Uterus (tissue), 4 donors: Measurements from ENCODE around the gene WDR87. TPM values are rescaled to one million over a fixed set of nuclear protein-coding genes. Genes with fewer than 3 reads are reported as not detected.

Source experiments
- DNase-seq, 2 donors: peaks; one replicate each; pipeline ENCODE4 v3.0.0-alpha.2; 2019 to 2020
- H3K27ac ChIP-seq, 2 donors: fragments of 200-600 bp; sonication (generic); 1 replicate in 1 of 2; 2 replicates in 1 of 2; pipeline ENCODE4 v1.5.1; 2016 to 2018
- H3K27me3 ChIP-seq, 2 donors: fragments of 200-600 bp; sonication (generic); one replicate each; pipeline ENCODE4 v1.5.1; 2018 to 2019; ENCODE audit warnings: control low read depth in 1 of 2
- H3K36me3 ChIP-seq, 2 donors: fragments of 200-600 bp; sonication (generic); one replicate each; pipeline ENCODE4 v1.5.1; 2019; ENCODE audit warnings: control low read depth in 1 of 2
- H3K4me1 ChIP-seq, 2 donors: fragments of 200-600 bp; sonication (generic); one replicate each; pipeline ENCODE4 v1.5.1; 2018 to 2019; ENCODE audit warnings: control low read depth in 1 of 2
- H3K4me3 ChIP-seq, 2 donors: fragments of 200-600 bp; sonication (generic); 1 replicate in 1 of 2; 2 replicates in 1 of 2; pipeline ENCODE4 v1.5.1; 2018 to 2019; ENCODE audit warnings: mild to moderate bottlenecking in 1 of 2
- H3K9me3 ChIP-seq, 2 donors: fragments of 200-600 bp; sonication (generic); one replicate each; pipeline ENCODE4 v1.5.1; 2019; ENCODE audit warnings: control low read depth in 1 of 2
- POLR2A ChIP-seq, 2 donors: fragments of 450-650 bp; IDR thresholded peaks; one replicate each; pipeline ENCODE4 v1.6.1; 2016; ENCODE audit warnings: antibody characterized with exemption in 2 of 2, mild to moderate bottlenecking in 1 of 2, moderate library complexity in 1 of 2
- intact Hi-C: fragments of 100-400 bp; cut with DNase I; formaldehyde crosslinking; loops from one replicate; pipeline ENCODE4 v1.15.1; 2023; ENCODE audit warnings: low total_unique reads
- total RNA-seq, 4 donors: library from RNA; depleted of rRNA in 3 of 4; stranded (reverse); fragments of >200 nt in 3 of 4; gene quantifications; one replicate each; pipeline versions ENCODE4 v1.1.0 to v1.2.4, GENCODE V29; 2014 to 2023
- TF ChIP-seq, protein P1 (sequence below), 4 experiments: fragments of 200-600 bp in 2 of 4; fragments of 450-650 bp in 2 of 4; sonication (generic) in 2 of 4; IDR thresholded peaks; one replicate each; pipeline ENCODE4 v1.5.1; 2016 to 2019; ENCODE audit warnings: antibody characterized with exemption in 4 of 4, mild to moderate bottlenecking in 2 of 4, moderate library complexity in 1 of 4
- donor health status: DM: yes; HTN: yes; CAD: no.

WDR87 gene
- total RNA-seq, 4 donors from 2014 or later: not detected

GRCh38 chr19:37943480-37943879 is 37.1 kb upstream of the WDR87 start:
- H3K27me3 ChIP-seq: no peaks in the 10 kb centered on the region
- no peaks in the 10 kb centered on the region for H3K9me3 ChIP-seq
- intact Hi-C loops: no loop called here
- DNase-seq: no peak
- no peaks in the 10 kb centered on the region for H3K36me3 ChIP-seq
- H3K4me1 ChIP-seq: no peaks in the 10 kb centered on the region
- no peak for TF ChIP-seq POLR2A (IDR thresholded peaks at IDR 0.05)
- TF ChIP-seq, protein P1, sequence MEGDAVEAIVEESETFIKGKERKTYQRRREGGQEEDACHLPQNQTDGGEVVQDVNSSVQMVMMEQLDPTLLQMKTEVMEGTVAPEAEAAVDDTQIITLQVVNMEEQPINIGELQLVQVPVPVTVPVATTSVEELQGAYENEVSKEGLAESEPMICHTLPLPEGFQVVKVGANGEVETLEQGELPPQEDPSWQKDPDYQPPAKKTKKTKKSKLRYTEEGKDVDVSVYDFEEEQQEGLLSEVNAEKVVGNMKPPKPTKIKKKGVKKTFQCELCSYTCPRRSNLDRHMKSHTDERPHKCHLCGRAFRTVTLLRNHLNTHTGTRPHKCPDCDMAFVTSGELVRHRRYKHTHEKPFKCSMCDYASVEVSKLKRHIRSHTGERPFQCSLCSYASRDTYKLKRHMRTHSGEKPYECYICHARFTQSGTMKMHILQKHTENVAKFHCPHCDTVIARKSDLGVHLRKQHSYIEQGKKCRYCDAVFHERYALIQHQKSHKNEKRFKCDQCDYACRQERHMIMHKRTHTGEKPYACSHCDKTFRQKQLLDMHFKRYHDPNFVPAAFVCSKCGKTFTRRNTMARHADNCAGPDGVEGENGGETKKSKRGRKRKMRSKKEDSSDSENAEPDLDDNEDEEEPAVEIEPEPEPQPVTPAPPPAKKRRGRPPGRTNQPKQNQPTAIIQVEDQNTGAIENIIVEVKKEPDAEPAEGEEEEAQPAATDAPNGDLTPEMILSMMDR (IDR thresholded peaks at IDR 0.05): no peak
- no peak overlapping the region for H3K27ac ChIP-seq
- H3K4me3 ChIP-seq: no peak overlapping the region

DNA sequence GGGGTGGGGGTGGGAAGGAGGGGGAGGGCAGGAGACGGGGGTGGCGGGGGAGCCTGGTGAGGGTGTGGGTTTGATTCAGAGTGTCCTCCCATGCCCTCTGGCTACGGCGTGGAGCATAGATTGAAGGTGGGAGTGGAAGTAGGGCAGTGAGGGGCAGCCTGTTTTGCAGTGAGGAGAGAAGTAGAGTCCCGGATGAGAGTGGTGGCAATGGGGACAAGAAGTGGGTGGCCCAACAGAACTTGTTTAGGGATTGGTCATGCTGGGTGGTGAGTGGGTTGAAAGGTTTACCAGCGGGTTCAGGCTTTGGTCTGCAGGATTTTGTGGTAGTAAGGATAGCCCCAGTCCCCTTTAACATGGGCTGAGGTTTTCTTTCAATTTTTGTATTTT is 36.1 kb upstream of the WDR87 start:
- Histone ChIP-seq H3K9me3 (no peaks in the 10 kb centered on the region), H3K4me3 (no peak overlapping the region), H3K4me1 (no peaks in the 10 kb centered on the region), H3K27me3 (no peaks in the 10 kb centered on the region), H3K27ac (no peak overlapping the region), H3K36me3 (no peaks in the 10 kb centered on the region)
- intact Hi-C loops: no loop called here
- TF ChIP-seq POLR2A (IDR thresholded peaks at IDR 0.05): no peak
- TF ChIP-seq, protein P1 (IDR thresholded peaks at IDR 0.05): no peak
- no peak for DNase-seq

DNA sequence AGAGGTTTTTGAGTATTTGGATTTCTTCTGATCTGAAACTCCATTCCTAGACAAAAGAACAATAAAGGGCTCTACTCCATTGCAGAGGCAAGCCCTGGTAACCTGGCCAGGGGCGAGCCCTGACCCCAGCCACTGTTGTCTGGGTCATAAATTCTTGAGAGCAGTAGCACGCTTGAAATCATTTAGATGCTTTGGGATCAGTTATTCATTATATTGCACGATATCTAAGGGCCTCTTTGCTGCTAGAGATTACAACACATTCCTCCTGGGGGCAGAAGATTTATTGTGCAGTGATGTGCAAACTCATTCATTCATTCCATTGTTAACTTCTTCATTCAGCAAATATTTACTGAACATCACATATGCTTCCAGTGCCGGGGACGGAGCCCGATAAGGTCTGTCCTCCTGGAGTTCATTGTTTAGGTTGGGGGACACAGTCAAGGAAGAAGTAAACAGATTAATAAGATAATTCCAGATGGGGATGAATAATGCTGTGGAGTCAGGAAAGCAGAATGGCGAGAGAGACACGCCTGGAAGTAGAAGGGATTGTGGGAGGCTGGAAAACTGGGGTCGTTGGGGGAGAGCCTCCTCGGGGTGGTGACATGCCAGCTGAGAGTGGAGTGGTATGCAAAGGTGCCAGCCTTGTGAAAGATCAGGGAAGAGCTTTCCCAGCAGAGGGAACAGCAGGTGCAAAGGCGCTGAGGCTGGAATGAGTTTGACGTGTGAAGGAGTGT is 35.6 kb upstream of the WDR87 start:
- intact Hi-C loops: no loop called here
- no peak overlapping the region for H3K27ac ChIP-seq
- H3K4me3 ChIP-seq: no peak overlapping the region
- H3K9me3 ChIP-seq: no peaks in the 10 kb centered on the region
- H3K4me1 ChIP-seq: no peaks in the 10 kb centered on the region
- DNase-seq: no peak
- TF ChIP-seq, protein P1 (IDR thresholded peaks at IDR 0.05): no peak
- no peak for TF ChIP-seq POLR2A (IDR thresholded peaks at IDR 0.05)
- H3K27me3 ChIP-seq: no peaks in the 10 kb centered on the region
- no peaks in the 10 kb centered on the region for H3K36me3 ChIP-seq

GRCh38 chr19:37938353-37938752 is 32.0 kb upstream of the WDR87 start:
- DNase-seq: no peak
- TF ChIP-seq POLR2A (IDR thresholded peaks at IDR 0.05): no peak
- TF ChIP-seq, protein P1 (IDR thresholded peaks at IDR 0.05): no peak
- intact Hi-C loops: no loop called here
- Histone ChIP-seq H3K27ac (no peak overlapping the region), H3K27me3 (no peaks in the 10 kb centered on the region), H3K36me3 (no peaks in the 10 kb centered on the region), H3K4me3 (no peak overlapping the region), H3K4me1 (no peaks in the 10 kb centered on the region), H3K9me3 (no peaks in the 10 kb centered on the region)

DNA sequence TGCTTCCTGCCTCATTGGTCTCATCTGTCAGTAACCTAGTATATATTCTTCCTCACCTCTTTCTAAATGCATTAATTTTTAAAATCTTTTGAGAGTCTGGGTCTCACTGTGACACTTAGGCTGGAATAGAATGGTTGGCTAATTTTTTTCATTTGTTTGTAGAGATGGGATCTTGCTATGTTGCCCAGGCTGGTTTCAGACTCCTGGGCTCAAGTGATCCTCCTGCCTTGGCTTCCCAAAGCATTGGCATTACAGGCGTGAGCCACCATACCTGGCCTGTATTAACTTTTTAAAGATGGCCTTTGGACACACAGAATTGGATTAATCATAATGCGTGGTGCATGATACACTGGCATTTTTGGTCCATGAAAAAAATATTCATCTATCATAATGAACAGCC is 30.5 kb upstream of the WDR87 start:
- Histone ChIP-seq H3K36me3 (no peaks in the 10 kb centered on the region), H3K9me3 (no peaks in the 10 kb centered on the region), H3K27ac (no peak overlapping the region), H3K27me3 (no peaks in the 10 kb centered on the region), H3K4me3 (no peak overlapping the region), H3K4me1 (no peaks in the 10 kb centered on the region)
- DNase-seq: no peak
- TF ChIP-seq, protein P1 (IDR thresholded peaks at IDR 0.05): no peak
- no peak for TF ChIP-seq POLR2A (IDR thresholded peaks at IDR 0.05)
- intact Hi-C loops: no loop called here
